GM23248 (cell line): ENCODE measurements around the gene HIPK2.

Source experiments
- EZH2 ChIP-seq: fragments of 200-600 bp; sonication (generic); IDR thresholded peaks from 2 replicates; pipeline ENCODE4 v1.6.1; 2018; ENCODE audit warnings: antibody characterized with exemption, mild to moderate bottlenecking; ENCODE audit not compliant: insufficient read depth, poor library complexity, severe bottlenecking
- EZH2phosphoT487 ChIP-seq: fragments of 200-600 bp; sonication (generic); IDR thresholded peaks from 2 replicates; pipeline ENCODE4 v1.6.1; 2018; ENCODE audit warnings: antibody characterized with exemption, moderate library complexity, mild to moderate bottlenecking, low read depth; ENCODE audit not compliant: insufficient read depth

- TF ChIP-seq EZH2 (no peak), EZH2phosphoT487 (no peak)
Observed at GRCh38 chr7:139695051-139695450, 82.7 kb downstream of the HIPK2 start.
